OCI-LY1 (cell line): Measurements from ENCODE around the gene COP1.

Source experiments
- H2AFZ ChIP-seq: fragments of 200-600 bp; sonication (generic), shearing (Covaris generic); 2 replicates; pipeline ENCODE4 v1.6.0; 2014; ENCODE audit warnings: antibody characterized with exemption, mild to moderate bottlenecking, low read length
- H3F3A ChIP-seq: fragments of 200-600 bp; sonication (generic), shearing (Covaris generic); 2 replicates; pipeline ENCODE4 v1.6.0; 2014; ENCODE audit warnings: mild to moderate bottlenecking, antibody characterized with exemption, low read length, moderate library complexity; ENCODE audit not compliant: insufficient read depth
- H3K27ac ChIP-seq: fragments of 200-600 bp; sonication (generic); 2 replicates; pipeline ENCODE4 v1.5.1; 2014; ENCODE audit warnings: low read length, mixed run types, mild to moderate bottlenecking, low read depth; ENCODE audit not compliant: poor library complexity, severe bottlenecking
- H3K27me3 ChIP-seq: fragments of 200-600 bp; sonication (generic); 2 replicates; pipeline ENCODE4 v1.6.0; 2014; ENCODE audit warnings: antibody characterized with exemption, mild to moderate bottlenecking, low read length, moderate library complexity; ENCODE audit not compliant: insufficient read depth
- H3K36me3 ChIP-seq: fragments of 200-600 bp; sonication (generic); 2 replicates; pipeline ENCODE4 v1.6.1; 2014; ENCODE audit warnings: mild to moderate bottlenecking, antibody characterized with exemption, low read length, moderate library complexity, mixed read lengths; ENCODE audit not compliant: insufficient read depth
- H3K4me1 ChIP-seq: fragments of 200-600 bp; sonication (generic); 2 replicates; pipeline ENCODE4 v1.5.1; 2014; ENCODE audit warnings: mild to moderate bottlenecking, low read length, moderate library complexity; ENCODE audit not compliant: insufficient read depth, severe bottlenecking
- H3K4me2 ChIP-seq: fragments of 200-600 bp; sonication (generic), shearing (Covaris generic); 2 replicates; pipeline ENCODE4 v1.6.1; 2014; ENCODE audit warnings: low read length
- H3K4me3 ChIP-seq: fragments of 200-600 bp; sonication (generic); 2 replicates; pipeline ENCODE4 v1.5.1; 2014; ENCODE audit warnings: low read length, low read depth, mild to moderate bottlenecking, mixed read lengths; ENCODE audit not compliant: poor library complexity, severe bottlenecking
- H3K79me2 ChIP-seq: fragments of 200-600 bp; shearing (Covaris generic); 2 replicates; pipeline ENCODE4 v1.6.1; 2016; ENCODE audit warnings: mixed run types, low read length, mixed read lengths; ENCODE audit not compliant: insufficient read depth
- H3K9ac ChIP-seq: fragments of 200-600 bp; sonication (generic), shearing (Covaris generic); 2 replicates; pipeline ENCODE4 v1.6.1; 2014; ENCODE audit warnings: mild to moderate bottlenecking, low read length, mixed read lengths
- H3K9me2 ChIP-seq: fragments of 200-600 bp; sonication (generic), shearing (Covaris generic); 2 replicates; pipeline ENCODE4 v1.6.1; 2014; ENCODE audit warnings: low read depth, mild to moderate bottlenecking, low read length, mixed read lengths
- H3K9me3 ChIP-seq: fragments of 200-600 bp; shearing (Covaris generic); 2 replicates; pipeline ENCODE4 v1.6.1; 2014; ENCODE audit warnings: low read length, mixed read lengths
- H4K20me1 ChIP-seq: fragments of 200-600 bp; sonication (generic), shearing (Covaris generic); 2 replicates; pipeline ENCODE4 v1.6.0; 2016; ENCODE audit warnings: mild to moderate bottlenecking, low read length; ENCODE audit not compliant: insufficient read depth
- CTCF ChIP-seq: fragments of 200-600 bp; sonication (generic), shearing (Covaris generic); IDR thresholded peaks from 2 replicates; pipeline ENCODE4 v1.5.1; 2017; ENCODE audit warnings: mild to moderate bottlenecking, antibody characterized with exemption, low read length, moderate library complexity, mixed read lengths
- EZH2 ChIP-seq: fragments of 200-600 bp; sonication (generic), shearing (Covaris generic); IDR thresholded peaks from 2 replicates; pipeline ENCODE4 v1.8.0; 2017; ENCODE audit warnings: borderline replicate concordance, mixed run types, mild to moderate bottlenecking, antibody characterized with exemption, low read length, moderate library complexity, mixed read lengths

The COP1 gene

GRCh38 chr1:175911138-175911537, 295.9 kb downstream of the COP1 start:
- H3K4me2 ChIP-seq, result no peak overlapping the region
- no peaks in the 10 kb centered on the region for H3F3A ChIP-seq
- no peak overlapping the region for H3K9ac ChIP-seq
- no peaks in the 10 kb centered on the region for H3K27me3 ChIP-seq
- H2AFZ ChIP-seq, result no peak overlapping the region
- no peaks in the 10 kb centered on the region for H3K9me2 ChIP-seq
- H3K36me3 ChIP-seq, result no peaks in the 10 kb centered on the region
- no peak overlapping the region for H3K4me3 ChIP-seq
- no peaks in the 10 kb centered on the region for H4K20me1 ChIP-seq
- H3K27ac ChIP-seq, result no peak overlapping the region
- no peaks in the 10 kb centered on the region for H3K79me2 ChIP-seq
- TF ChIP-seq EZH2, result no peak
- no peak for TF ChIP-seq CTCF
- peaks cover 8% of the 10 kb centered on the region; the same call in 1 of the 2 replicates for H3K9me3 ChIP-seq
- no peaks in the 10 kb centered on the region for H3K4me1 ChIP-seq

GRCh38 chr1:175906370-175906769, 300.7 kb downstream of the COP1 start:
- Histone ChIP-seq H3K36me3 (no peaks in the 10 kb centered on the region), H3K4me1 (no peaks in the 10 kb centered on the region), H3K4me2 (no peak overlapping the region), H3K27ac (no peak overlapping the region), H3F3A (no peaks in the 10 kb centered on the region), H3K9me2 (no peaks in the 10 kb centered on the region), H4K20me1 (no peaks in the 10 kb centered on the region), H3K79me2 (no peaks in the 10 kb centered on the region), H3K27me3 (no peaks in the 10 kb centered on the region), H2AFZ (no peak overlapping the region), H3K9ac (no peak overlapping the region), H3K4me3 (no peak overlapping the region), H3K9me3 (peaks cover 8% of the 10 kb centered on the region; the same call in 1 of the 2 replicates)
- TF ChIP-seq EZH2, result no peak
- no peak for TF ChIP-seq CTCF

- Histone ChIP-seq H3K9me3 (no peaks in the 10 kb centered on the region), H4K20me1 (no peaks in the 10 kb centered on the region), H3K9me2 (no peaks in the 10 kb centered on the region), H3K27me3 (no peaks in the 10 kb centered on the region), H3K4me1 (no peaks in the 10 kb centered on the region), H3F3A (no peaks in the 10 kb centered on the region), H3K27ac (no peak overlapping the region), H3K36me3 (no peaks in the 10 kb centered on the region), H3K4me3 (no peak overlapping the region), H3K79me2 (no peaks in the 10 kb centered on the region), H3K9ac (no peak overlapping the region), H2AFZ (no peak overlapping the region), H3K4me2 (no peak overlapping the region)
- TF ChIP-seq CTCF, result no peak
- no peak for TF ChIP-seq EZH2
These were observed 302.3 kb downstream of the COP1 start for GRCh38 chr1:175904808-175905207.
